Smooth muscle cell (in vitro differentiated cells): ENCODE data around the gene RND1. TPM values are rescaled to one million over a fixed set of nuclear protein-coding genes. Genes with fewer than 3 reads are reported as not detected.
"Not testable (repeated sequence)": the region's sequence is repeated elsewhere in the genome, so short reads cannot be mapped to it uniquely, and the experiment has no call there.

Experiments
- DNase-seq: peaks from one replicate; lab custom pipeline; 2025; ENCODE audit not compliant: unreplicated experiment; lab: John Stamatoyannopoulos, UW
- H2AFZ ChIP-seq: fragments of 200-600 bp; sonication (generic); 2 replicates; pipeline ENCODE4 v1.6.0; 2016; ENCODE audit warnings: antibody characterized with exemption, low read depth, mild to moderate bottlenecking
- H3F3A ChIP-seq: fragments of 200-600 bp; sonication (generic); 2 replicates; pipeline ENCODE4 v1.6.0; 2017; ENCODE audit warnings: antibody characterized with exemption, low read depth
- H3K27ac ChIP-seq: fragments of 200-600 bp; sonication (generic); 2 replicates; pipeline ENCODE4 v1.5.1; 2016; ENCODE audit warnings: low read depth, mild to moderate bottlenecking
- H3K27me3 ChIP-seq: fragments of 200-600 bp; sonication (generic); 2 replicates; pipeline ENCODE4 v1.6.1; 2016; ENCODE audit warnings: low read depth, mild to moderate bottlenecking
- H3K36me3 ChIP-seq: fragments of 200-600 bp; sonication (generic); 2 replicates; pipeline ENCODE4 v1.5.1; 2016; ENCODE audit warnings: low read depth
- H3K4me1 ChIP-seq: fragments of 200-600 bp; sonication (generic); 2 replicates; pipeline ENCODE4 v1.5.1; 2016; ENCODE audit warnings: low read depth
- H3K4me2 ChIP-seq: fragments of 200-600 bp; sonication (generic); 2 replicates; pipeline ENCODE4 v1.6.0; 2016; ENCODE audit warnings: mild to moderate bottlenecking
- H3K4me3 ChIP-seq: fragments of 200-600 bp; sonication (generic); 2 replicates; pipeline ENCODE4 v1.5.1; 2016; ENCODE audit warnings: mild to moderate bottlenecking
- H3K79me2 ChIP-seq: fragments of 200-600 bp; sonication (generic); 2 replicates; pipeline ENCODE4 v1.6.0; 2016; ENCODE audit warnings: low read depth, mild to moderate bottlenecking
- H3K9ac ChIP-seq: fragments of 200-600 bp; sonication (generic); 2 replicates; pipeline ENCODE4 v1.6.0; 2016; ENCODE audit warnings: low read depth
- H3K9me3 ChIP-seq: fragments of 200-600 bp; sonication (generic); replicated peaks from 2 replicates; pipeline ENCODE4 v1.5.1; 2016; ENCODE audit warnings: low read depth
- H4K20me1 ChIP-seq: fragments of 200-600 bp; sonication (generic); 2 replicates; pipeline ENCODE4 v1.6.0; 2016; ENCODE audit warnings: low read depth
- CTCF ChIP-seq: fragments of 200-600 bp; sonication (generic); IDR thresholded peaks from 2 replicates; pipeline ENCODE4 v1.5.1; 2017; ENCODE audit warnings: borderline replicate concordance, mild to moderate bottlenecking, antibody characterized with exemption; ENCODE audit not compliant: insufficient read depth, poor library complexity, severe bottlenecking
- WGBS: methylation state at CpG from one replicate; pipeline ENCODE4 v1.1.7; 2016; ENCODE audit warnings: low lambda C conversion rate; 5-methylcytosine and 5-hydroxymethylcytosine counted together
- polyA plus RNA-seq: library from polyadenylated mRNA; unstranded; fragments of >200 nt; fragmentation: Nextera tagmentation; extraction: Ambion mirVana; gene quantifications from 2 replicates; pipeline ENCODE4 v1.2.1, GENCODE V29; 2016
- total RNA-seq: library from RNA; depleted of rRNA; stranded (reverse); fragments of >200 nt; gene quantifications from 2 replicates; pipeline ENCODE4 v1.2.3, GENCODE V29; 2014

RND1 gene
- total RNA-seq: 0.13 TPM in 1 of 2 replicates, not detected in the other
- polyA plus RNA-seq: 0.50 and 1.6 TPM in 2 replicates

- peak within 1 kb of the TSS; percentile 92 for H3K4me2 ChIP-seq
- no peak within 1 kb of the TSS for H3K9ac ChIP-seq
- peaks cover 25% of the 10 kb centered on the region for H3K27me3 ChIP-seq
- no peaks in the 10 kb centered on the region for H4K20me1 ChIP-seq
- H2AFZ ChIP-seq: peak within 1 kb of the TSS; percentile 90
- no peak for TF ChIP-seq CTCF
- no peaks in the 10 kb centered on the region for H3K9me3 ChIP-seq
- no peak within 1 kb of the TSS for H3K27ac ChIP-seq
- H3K79me2 ChIP-seq: no peaks in the 10 kb centered on the region
- H3K4me3 ChIP-seq: peak within 1 kb of the TSS; percentile 69
- 3% methylated on average over 31 of the region's 32 CpGs for WGBS
- H3K4me1 ChIP-seq: peaks cover 20% of the 10 kb centered on the region
- no peaks in the 10 kb centered on the region for H3F3A ChIP-seq
- DNase-seq: peak; percentile 40
- no peaks in the 10 kb centered on the region for H3K36me3 ChIP-seq
These were observed at the start of gene RND1 for GRCh38 chr12:48865281-48866051. Gene RND1, minus strand, starts transcription at chr12:48865870. Its CDS starts 103 bp downstream, at chr12:48865767.

GRCh38 chr12:48910196-48910595 lies 44.5 kb upstream of the RND1 start:
- Histone ChIP-seq H2AFZ (no peak overlapping the region), H3F3A (no peaks in the 10 kb centered on the region), H3K36me3 (no peaks in the 10 kb centered on the region), H3K4me2 (no peak overlapping the region), H3K9ac (no peak overlapping the region), H3K4me3 (no peak overlapping the region), H3K4me1 (peaks cover 6% of the 10 kb centered on the region), H3K27me3 (no peaks in the 10 kb centered on the region), H3K27ac (no peak overlapping the region), H3K79me2 (no peaks in the 10 kb centered on the region), H3K9me3 (no peaks in the 10 kb centered on the region), H4K20me1 (no peaks in the 10 kb centered on the region)
- DNase-seq: no peak
- no peak for TF ChIP-seq CTCF

- not testable (repeated sequence) for H3K9ac ChIP-seq, H3K79me2 ChIP-seq, H2AFZ ChIP-seq, H4K20me1 ChIP-seq, H3K4me1 ChIP-seq, H3F3A ChIP-seq, H3K27ac ChIP-seq, H3K4me2 ChIP-seq, H3K36me3 ChIP-seq, DNase-seq, H3K9me3 ChIP-seq, H3K4me3 ChIP-seq, H3K27me3 ChIP-seq
- 82% methylated on average over 11 of the region's 11 CpGs for WGBS
These were observed 44.0 kb upstream of the RND1 start for GRCh38 chr12:48909698-48910097.

- H3K36me3 ChIP-seq: no peaks in the 10 kb centered on the region
- DNase-seq: no peak
- 79% methylated on average over 3 of the region's 3 CpGs for WGBS
- no peak overlapping the region for H3K27ac ChIP-seq
- no peak overlapping the region for H3K4me2 ChIP-seq
- no peak overlapping the region for H3K9ac ChIP-seq
- no peak for TF ChIP-seq CTCF
- H3K9me3 ChIP-seq: no peaks in the 10 kb centered on the region
- H3K79me2 ChIP-seq: no peaks in the 10 kb centered on the region
- no peak overlapping the region for H3K4me3 ChIP-seq
- H4K20me1 ChIP-seq: no peaks in the 10 kb centered on the region
- H3F3A ChIP-seq: no peaks in the 10 kb centered on the region
- H3K27me3 ChIP-seq: no peaks in the 10 kb centered on the region
- H3K4me1 ChIP-seq: no peaks in the 10 kb centered on the region
- H2AFZ ChIP-seq: no peak overlapping the region
These were observed 41.6 kb upstream of the RND1 start for GRCh38 chr12:48907245-48907644.
